Medulla oblongata (tissue), 1 donor: ENCODE measurements around the gene MEI4.

Experiments used
- DNase-seq: peaks from one replicate; pipeline ENCODE4 v3.0.0-alpha.2; 2015; ENCODE audit errors: extremely low spot score

MEI4 gene

GRCh38 chr6:77962070-77962469 lies 309.2 kb downstream of the MEI4 start:
- no peak for DNase-seq

DNA sequence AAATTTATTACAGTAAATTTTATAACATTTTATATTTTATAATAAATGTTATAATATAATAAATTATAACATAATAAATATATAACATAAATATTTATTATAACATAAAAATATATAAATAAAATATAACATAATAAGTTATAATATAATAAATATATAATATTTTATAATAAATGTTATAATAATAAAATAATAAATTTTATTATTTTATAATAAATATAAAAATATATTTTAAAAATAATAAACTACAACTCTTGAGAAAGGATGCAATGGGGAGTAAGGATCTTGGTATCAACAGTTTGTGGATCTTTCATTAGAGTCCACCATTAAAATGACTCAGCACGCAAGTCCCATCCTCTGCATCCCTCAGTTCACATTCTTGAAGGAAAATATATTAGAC lies 312.6 kb downstream of the MEI4 start:
- DNase-seq = no peak

DNA sequence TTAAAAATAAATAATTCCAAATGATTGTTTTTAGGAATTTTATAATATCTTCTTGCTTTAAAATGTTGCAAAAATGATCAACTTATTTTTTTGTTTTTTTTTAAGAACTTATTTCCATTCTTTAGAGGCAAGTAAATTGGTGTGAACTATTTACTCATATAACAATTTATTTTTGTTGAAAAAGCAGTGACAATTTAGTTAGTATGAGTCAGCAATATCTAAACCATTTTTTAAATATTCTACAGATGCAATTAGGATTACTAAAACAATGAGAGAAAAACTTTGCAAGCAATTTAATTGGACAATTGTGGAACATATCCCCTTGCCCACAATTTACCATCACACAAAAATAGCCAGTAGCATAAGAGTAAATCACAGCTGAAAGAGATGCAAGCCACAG lies 319.5 kb downstream of the MEI4 start:
- no peak for DNase-seq
